Stimulated activated CD8-positive, alpha-beta memory T cell treated with anti-CD3 and anti-CD28 coated beads, Interleukin-4, amount 100 ng/mL, for 1 hour (primary cell): ENCODE results near the gene CPNE6.
"Not testable (repeated sequence)": the region's sequence is repeated elsewhere in the genome, so short reads cannot be mapped to it uniquely, and the experiment has no call there.

Source experiments
- DNase-seq, 2 donors: peaks; one replicate each; pipeline ENCODE4 v3.0.0-alpha.2; 2020; ENCODE audit warnings: low read depth in 2 of 2, low spot score in 1 of 2

Gene CPNE6

DNA sequence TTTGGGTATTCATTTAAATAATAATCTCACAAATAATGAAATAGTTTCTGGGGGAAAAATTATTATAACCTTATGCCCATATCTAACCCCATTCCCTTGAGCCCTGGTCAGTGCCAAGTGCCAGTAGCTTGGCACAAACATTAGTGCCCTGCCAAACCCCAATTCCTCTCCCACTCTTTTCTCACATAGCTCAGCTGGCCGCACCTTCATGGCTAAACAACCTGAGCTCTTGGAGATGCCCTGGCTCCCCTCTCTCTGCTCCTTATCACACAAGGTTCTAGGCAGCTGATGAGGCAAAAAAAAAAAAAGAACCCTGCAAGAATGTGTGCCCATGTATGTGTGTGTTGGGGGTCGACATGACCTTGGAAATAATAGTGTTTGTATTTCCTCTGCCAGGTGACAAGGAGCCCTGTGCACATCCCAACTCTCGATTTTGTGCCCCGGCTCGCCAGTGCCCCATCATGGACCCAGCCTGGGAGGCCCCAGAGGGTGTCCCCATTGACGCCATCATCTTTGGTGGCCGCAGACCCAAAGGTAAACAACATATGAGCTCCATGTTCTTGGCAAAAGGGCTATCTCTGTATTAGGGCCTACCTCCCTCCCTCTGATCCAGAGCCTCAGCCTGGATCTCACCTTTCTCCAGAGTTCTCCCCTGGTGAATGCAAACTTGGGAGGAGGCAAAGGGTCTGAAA is 31.1 kb downstream of the CPNE6 start:
- no peak for DNase-seq

DNA sequence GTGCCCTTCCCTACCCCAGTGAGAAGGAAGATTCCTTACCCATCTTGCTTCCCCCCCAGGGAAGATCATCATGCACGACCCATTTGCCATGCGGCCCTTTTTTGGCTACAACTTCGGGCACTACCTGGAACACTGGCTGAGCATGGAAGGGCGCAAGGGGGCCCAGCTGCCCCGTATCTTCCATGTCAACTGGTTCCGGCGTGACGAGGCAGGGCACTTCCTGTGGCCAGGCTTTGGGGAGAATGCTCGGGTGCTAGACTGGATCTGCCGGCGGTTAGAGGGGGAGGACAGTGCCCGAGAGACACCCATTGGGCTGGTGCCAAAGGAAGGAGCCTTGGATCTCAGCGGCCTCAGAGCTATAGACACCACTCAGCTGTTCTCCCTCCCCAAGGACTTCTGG is 32.1 kb downstream of the CPNE6 start:
- no peak for DNase-seq

GRCh38 chr14:24105609-24106239 is 34.4 kb downstream of the CPNE6 start:
- DNase-seq: not testable (repeated sequence)

- DNase-seq: no peak
Measured at GRCh38 chr14:24106672-24107271, 35.4 kb downstream of the CPNE6 start.

DNA sequence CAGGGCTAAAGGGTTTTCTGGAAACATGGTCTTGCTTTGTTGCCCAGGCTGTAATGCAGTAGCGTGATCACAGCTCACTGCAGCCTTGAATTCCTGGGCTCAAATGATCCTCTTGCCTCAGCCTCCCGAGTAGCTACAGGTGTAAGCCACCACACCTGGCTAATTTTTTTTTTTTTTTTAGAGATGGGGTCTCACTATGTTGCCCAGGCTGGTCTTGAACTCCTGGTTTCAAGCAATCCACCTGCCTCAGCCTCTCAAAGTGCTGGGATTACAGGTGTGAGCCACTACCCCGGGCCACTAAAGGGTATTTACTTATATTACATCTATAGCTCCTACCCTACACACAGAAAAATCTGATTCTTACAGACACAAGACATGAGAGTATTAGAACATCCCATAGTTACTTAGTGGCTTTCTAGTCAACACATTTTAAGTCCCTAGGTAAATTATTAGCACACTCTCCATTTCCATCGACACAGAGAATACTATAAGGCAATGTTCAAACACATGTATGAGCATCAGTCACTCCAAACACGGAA is 37.0 kb downstream of the CPNE6 start:
- no peak for DNase-seq

DNA sequence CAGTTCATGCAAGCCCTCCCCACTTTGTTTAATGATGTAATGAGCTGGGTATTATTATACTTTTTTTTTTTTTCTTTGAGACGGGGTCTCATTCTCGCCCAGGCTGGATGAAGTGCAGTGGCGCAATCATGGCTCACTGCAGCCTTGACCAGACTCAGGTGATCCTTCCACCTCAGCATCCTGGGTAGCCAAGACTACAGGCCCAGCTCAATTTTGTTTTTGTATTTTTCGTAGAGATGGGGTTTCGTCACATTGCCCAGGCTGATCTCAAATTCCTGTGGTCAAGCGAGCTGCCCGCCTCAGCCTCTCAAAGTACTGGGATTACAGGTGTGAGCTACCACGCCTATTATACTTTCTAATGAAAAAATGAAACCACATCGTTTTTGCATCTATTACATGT is 38.7 kb downstream of the CPNE6 start:
- no peak for DNase-seq

DNA sequence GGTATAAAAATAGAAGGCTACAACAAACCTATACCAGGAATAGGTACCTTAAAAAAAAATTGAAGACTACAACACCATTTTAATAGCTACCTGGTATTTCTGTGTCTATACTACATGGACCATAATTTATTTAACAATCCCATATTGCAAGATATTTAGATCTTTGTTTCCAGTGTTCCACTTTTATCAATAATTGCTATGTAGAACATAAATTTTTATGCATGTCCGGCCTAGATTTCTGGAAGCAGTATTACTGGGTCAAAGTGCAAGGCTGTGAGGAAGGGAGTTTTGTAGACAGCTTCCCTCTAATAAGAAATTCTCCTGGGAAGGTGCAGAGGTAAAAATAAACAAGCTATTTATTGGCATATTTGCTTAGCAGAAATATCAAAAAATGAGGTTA is 39.2 kb downstream of the CPNE6 start:
- DNase-seq: no peak

DNA sequence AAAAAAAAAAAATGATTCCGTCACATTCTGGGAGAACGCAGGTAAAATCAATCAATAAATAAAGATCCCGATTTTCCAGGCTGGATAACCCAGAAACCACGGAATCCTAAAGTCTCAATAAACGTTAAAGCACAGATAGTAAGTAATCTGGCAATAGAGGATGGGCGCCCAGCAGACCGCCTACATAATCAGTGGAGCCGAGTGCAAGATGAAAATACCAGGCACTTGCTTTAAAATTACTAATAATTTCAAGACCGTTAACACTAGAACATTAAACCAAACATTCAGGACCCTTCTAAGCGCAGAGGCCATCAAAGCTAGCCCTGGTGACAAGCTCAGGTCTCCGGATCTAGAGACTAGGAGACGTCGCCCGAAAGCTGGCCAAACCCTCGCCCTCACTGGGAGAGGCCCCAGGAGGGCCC is 42.0 kb downstream of the CPNE6 start:
- no peak for DNase-seq

DNA sequence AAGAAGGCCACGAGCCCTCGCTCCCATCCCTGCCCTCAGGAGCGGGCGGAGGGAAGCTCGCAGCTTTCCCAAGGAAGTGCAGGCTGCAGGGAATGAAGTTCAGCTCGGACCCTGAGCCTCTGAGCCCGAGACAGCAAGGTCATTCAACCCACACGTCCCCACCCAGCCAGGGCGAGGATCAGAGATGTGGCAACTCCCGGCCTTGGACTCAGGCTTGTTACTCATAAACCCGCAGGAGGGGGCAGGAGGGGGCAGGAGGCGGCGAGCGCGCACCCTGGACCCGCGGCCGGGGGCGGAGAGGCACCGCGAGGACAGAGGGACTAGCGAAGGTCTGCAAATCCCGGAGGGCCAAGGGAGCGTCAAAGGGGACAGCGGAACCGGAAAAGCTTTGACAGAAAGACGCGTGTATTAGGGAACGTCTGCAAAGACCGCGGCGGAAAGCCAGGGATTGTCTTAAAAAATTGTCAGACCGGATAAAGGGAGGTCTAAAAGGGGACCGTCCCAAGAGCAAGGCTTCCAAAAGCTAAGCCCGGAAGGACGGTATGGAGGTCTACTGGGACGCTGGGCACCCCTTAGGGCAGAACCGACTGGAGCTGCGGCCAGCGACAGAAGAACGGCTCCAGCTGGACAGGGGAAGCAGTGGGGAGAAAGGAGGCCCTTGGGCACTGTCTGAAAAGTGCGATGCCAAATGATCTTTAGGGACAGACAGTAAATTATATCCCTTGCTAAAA is 42.6 kb downstream of the CPNE6 start:
- DNase-seq: peak; percentile 51 to 54

- peak; percentile 94 to 95 for DNase-seq
Measured at GRCh38 chr14:24114532-24115421, 43.4 kb downstream of the CPNE6 start, which contains the start of the genes DCAF11 and NRL. Gene DCAF11 (plus strand): TSS chr14:24114777. CDS start chr14:24115595, 818 bp downstream. Gene NRL (minus strand): TSS chr14:24114949. CDS start chr14:24082848, 32,101 bp downstream.

- DNase-seq: no peak
Measured at GRCh38 chr14:24115422-24116127, 44.2 kb downstream of the CPNE6 start.

GRCh38 chr14:24116128-24116814 is 44.9 kb downstream of the CPNE6 start:
- DNase-seq: no peak

GRCh38 chr14:24117179-24117578 is 45.8 kb downstream of the CPNE6 start:
- DNase-seq: no peak

- no peak for DNase-seq
Measured at GRCh38 chr14:24119691-24120090, 48.3 kb downstream of the CPNE6 start.

DNA sequence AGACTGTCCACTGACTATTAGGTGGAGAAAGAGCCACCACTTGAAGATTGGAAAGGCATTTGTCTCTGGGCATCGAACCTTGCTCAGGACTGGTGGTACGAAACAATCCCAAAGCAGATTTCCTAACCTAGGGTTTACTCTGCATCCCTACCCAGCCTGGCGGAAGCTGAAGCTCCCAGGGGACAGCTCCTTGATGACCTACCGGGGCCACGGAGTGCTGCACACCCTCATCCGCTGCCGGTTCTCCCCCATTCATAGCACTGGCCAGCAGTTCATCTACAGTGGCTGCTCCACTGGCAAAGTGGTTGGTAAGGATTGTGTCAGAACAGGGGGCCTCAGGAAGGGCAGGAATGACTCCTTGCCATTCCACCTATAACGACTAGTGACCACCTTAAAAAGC is 49.8 kb downstream of the CPNE6 start:
- DNase-seq: no peak

DNA sequence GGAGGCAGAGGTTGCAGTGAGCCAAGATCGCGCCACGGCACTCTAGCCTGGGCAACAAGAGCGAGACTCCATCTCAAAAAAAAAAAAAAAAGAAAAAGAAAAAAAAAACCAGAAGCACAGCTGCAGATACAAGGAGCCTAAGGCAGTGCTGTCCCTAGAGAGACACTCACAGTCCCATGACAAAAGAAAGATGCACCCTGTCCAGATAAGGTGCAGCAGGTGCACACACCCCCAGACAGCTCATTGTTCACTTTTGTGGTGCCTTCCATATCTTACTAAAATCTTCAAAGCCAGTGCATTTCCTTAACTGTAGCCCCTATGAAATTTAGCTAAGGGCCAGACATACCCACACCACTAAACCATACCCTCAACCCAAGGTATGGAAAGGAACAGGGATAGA is 51.1 kb downstream of the CPNE6 start:
- DNase-seq: no peak

- DNase-seq: no peak
Measured at GRCh38 chr14:24122898-24123297, 51.5 kb downstream of the CPNE6 start.

DNA sequence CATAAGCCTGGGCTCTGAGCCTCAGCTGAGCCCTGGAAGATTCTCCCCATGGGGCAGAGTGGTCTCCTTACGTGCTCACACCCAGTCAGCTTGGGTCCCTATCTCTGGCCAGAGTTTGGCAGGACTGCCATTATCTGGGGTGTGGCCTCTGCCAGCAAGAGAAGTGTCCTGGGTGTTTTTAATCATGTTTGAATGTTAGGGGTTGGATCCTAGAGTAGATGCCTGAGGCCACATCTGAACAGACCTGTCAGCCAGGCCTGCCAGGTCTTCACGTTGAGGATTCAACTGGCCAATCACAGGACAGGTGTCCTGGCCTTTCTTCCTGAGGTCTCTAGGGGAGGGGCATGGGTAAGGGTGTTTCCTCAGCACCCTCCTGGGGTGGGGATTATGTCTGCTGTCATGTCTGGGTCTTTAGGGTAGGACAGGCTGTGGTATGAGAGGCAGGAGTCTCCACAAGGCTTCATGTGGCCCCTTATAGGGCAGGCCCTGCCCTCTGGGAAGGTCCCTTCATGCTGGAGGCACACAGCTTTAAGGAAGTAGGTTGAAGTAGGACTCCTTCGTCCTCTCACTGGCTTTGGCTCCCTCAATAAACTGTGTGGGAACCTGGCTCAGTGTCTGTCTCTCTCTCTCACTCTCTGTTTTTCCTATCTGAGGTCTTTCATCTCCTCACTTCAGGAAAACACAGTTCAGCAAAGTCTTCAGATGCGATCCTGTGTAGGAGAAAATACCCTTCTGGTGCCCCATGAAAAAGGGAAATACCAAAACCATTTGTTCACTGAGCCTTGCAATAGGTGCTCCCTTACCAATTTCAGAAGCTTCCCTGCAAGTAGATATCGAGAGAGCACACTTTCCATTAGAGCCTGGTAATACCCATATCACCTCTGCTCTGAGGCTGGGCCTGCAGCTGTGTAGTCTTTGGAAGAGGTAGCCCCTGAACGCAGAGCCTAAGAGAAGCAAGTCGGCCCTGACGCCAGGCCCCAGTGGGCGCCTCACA is 52.4 kb downstream of the CPNE6 start:
- no peak for DNase-seq
